ENCODE results near the gene NRARP.

NRARP gene

GRCh38 chr9:137314561-137315560, 12.8 kb upstream of the NRARP start:
- H3F3A ChIP-seq (ENCODE audit: insufficient read depth, low read length): no peaks in the 10 kb centered on the region
- no peak overlapping the region for H3K4me2 ChIP-seq (ENCODE audit: low read depth, low read length)
- H3K36me3 ChIP-seq (replicated peaks; ENCODE audit: insufficient read depth, low read length): no peaks in the 10 kb centered on the region
- H2AFZ ChIP-seq (ENCODE audit: low read length): no peak overlapping the region
- H3K27ac ChIP-seq (ENCODE audit: low read length): no peak overlapping the region
- H3K9me2 ChIP-seq (replicated peaks; ENCODE audit: insufficient read depth, low read length): no peaks in the 10 kb centered on the region
- no peak overlapping the region for H3K4me3 ChIP-seq (ENCODE audit: low read length)
- DNase-seq: no peak
- H3K27me3 ChIP-seq (replicated peaks; ENCODE audit: insufficient read depth, low read length): peaks cover 63% of the 10 kb centered on the region
- H3K79me2 ChIP-seq (ENCODE audit: low read length): no peaks in the 10 kb centered on the region
- no peaks in the 10 kb centered on the region for H3K9me3 ChIP-seq (replicated peaks; ENCODE audit: insufficient read depth, low read length)
- H3K9ac ChIP-seq (ENCODE audit: low read length): no peak overlapping the region
- TF ChIP-seq CTCF (IDR thresholded peaks at IDR 0.05; ENCODE audit: low read length) (no peak), EZH2 (optimal IDR thresholded peaks at IDR 0.05; ENCODE audit: low read depth, low read length) (no peak), EZH2phosphoT487 (IDR thresholded peaks at IDR 0.05; ENCODE audit: low read length) (no peak)
- no peaks in the 10 kb centered on the region; the same call in 1 of the 2 replicates for H3K4me1 ChIP-seq (ENCODE audit: low read length)
- H4K20me1 ChIP-seq (ENCODE audit: insufficient read depth, low read length): no peaks in the 10 kb centered on the region

- H3K9ac ChIP-seq (ENCODE audit: low read length): no peak overlapping the region
- H3F3A ChIP-seq (ENCODE audit: insufficient read depth, low read length): no peaks in the 10 kb centered on the region
- H3K9me2 ChIP-seq (replicated peaks; ENCODE audit: insufficient read depth, low read length): no peaks in the 10 kb centered on the region
- no peak overlapping the region for H2AFZ ChIP-seq (ENCODE audit: low read length)
- H3K4me2 ChIP-seq (ENCODE audit: low read depth, low read length): no peak overlapping the region
- H3K27ac ChIP-seq (ENCODE audit: low read length): no peak overlapping the region
- no peaks in the 10 kb centered on the region for H4K20me1 ChIP-seq (ENCODE audit: insufficient read depth, low read length)
- no peaks in the 10 kb centered on the region for H3K9me3 ChIP-seq (replicated peaks; ENCODE audit: insufficient read depth, low read length)
- TF ChIP-seq CTCF (IDR thresholded peaks at IDR 0.05; ENCODE audit: low read length) (no peak), EZH2 (optimal IDR thresholded peaks at IDR 0.05; ENCODE audit: low read depth, low read length) (no peak), EZH2phosphoT487 (IDR thresholded peaks at IDR 0.05; ENCODE audit: low read length) (no peak)
- H3K79me2 ChIP-seq (ENCODE audit: low read length): no peaks in the 10 kb centered on the region
- H3K36me3 ChIP-seq (replicated peaks; ENCODE audit: insufficient read depth, low read length): no peaks in the 10 kb centered on the region
- DNase-seq: no peak
- no peaks in the 10 kb centered on the region; the same call in 1 of the 2 replicates for H3K4me1 ChIP-seq (ENCODE audit: low read length)
- H3K4me3 ChIP-seq (ENCODE audit: low read length): no peak overlapping the region
- H3K27me3 ChIP-seq (replicated peaks; ENCODE audit: insufficient read depth, low read length): peaks cover 55% of the 10 kb centered on the region
Observed at GRCh38 chr9:137313956-137314560, 12.0 kb upstream of the NRARP start.

GRCh38 chr9:137313326-137313936, 11.4 kb upstream of the NRARP start:
- H3K79me2 ChIP-seq (ENCODE audit: low read length): no peaks in the 10 kb centered on the region
- H3K4me1 ChIP-seq (ENCODE audit: low read length): no peaks in the 10 kb centered on the region; the same call in 1 of the 2 replicates
- H3K9ac ChIP-seq (ENCODE audit: low read length): no peak overlapping the region
- no peaks in the 10 kb centered on the region for H3K9me2 ChIP-seq (replicated peaks; ENCODE audit: insufficient read depth, low read length)
- no peak overlapping the region for H3K4me2 ChIP-seq (ENCODE audit: low read depth, low read length)
- no peaks in the 10 kb centered on the region for H3F3A ChIP-seq (ENCODE audit: insufficient read depth, low read length)
- H4K20me1 ChIP-seq (ENCODE audit: insufficient read depth, low read length): no peaks in the 10 kb centered on the region
- no peak overlapping the region for H3K4me3 ChIP-seq (ENCODE audit: low read length)
- peaks cover 48% of the 10 kb centered on the region for H3K27me3 ChIP-seq (replicated peaks; ENCODE audit: insufficient read depth, low read length)
- no peak overlapping the region for H3K27ac ChIP-seq (ENCODE audit: low read length)
- H3K36me3 ChIP-seq (replicated peaks; ENCODE audit: insufficient read depth, low read length): no peaks in the 10 kb centered on the region
- TF ChIP-seq CTCF (IDR thresholded peaks at IDR 0.05; ENCODE audit: low read length) (no peak), EZH2phosphoT487 (IDR thresholded peaks at IDR 0.05; ENCODE audit: low read length) (no peak), EZH2 (optimal IDR thresholded peaks at IDR 0.05; ENCODE audit: low read depth, low read length) (no peak)
- no peak overlapping the region for H2AFZ ChIP-seq (ENCODE audit: low read length)
- H3K9me3 ChIP-seq (replicated peaks; ENCODE audit: insufficient read depth, low read length): no peaks in the 10 kb centered on the region
- DNase-seq: no peak
